Hematopoietic multipotent progenitor cell treated with erythropoietin and hydrocortisone succinate and interleukin-3 and kit ligand, for 17 days (in vitro differentiated cells): ENCODE data around the gene PJVK.
"Not testable (repeated sequence)": the region's sequence is repeated elsewhere in the genome, so short reads cannot be mapped to it uniquely, and the experiment has no call there.

Source experiments
- DNase-seq: peaks from one replicate; pipeline ENCODE4 v3.0.0-alpha.2; 2015; ENCODE audit warnings: low spot score

The PJVK gene

DNA sequence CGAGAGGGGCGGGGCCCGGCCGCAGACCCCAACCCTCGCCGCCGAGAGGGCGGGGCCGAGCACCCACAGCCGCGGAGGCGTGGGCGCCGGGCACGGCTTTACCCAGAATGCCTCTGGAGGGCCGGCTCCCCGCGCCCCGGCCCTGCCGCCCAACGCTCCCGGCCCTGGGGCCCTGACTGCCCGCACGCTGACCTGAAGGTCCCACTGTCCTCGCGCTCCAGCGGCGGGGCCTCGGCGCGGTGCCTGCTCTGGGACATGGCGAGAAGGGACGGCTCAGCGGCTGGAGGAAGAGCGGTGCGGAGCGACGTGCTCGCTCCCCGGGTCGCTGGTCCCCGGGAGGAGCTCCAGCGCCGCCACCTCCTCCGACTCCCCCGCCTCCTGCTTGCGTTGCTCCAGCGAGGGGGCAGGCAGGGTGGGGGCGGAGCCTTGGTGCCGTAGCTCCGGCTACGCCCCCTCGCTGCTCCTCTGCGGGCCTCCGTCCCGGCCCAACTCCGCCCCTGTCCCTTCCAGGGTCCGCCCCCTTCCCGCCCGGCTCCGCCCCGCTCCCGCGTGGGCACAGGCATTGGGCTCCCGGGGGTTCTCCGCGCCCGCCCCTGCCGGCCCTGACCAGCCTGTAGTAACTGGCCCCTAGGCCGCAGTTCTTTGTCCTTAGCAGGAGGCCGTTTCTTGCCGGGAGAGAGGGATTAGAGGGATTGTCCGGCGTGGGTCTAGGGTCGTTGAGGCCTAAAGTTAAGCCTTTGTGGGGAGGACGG is at the start of gene PJVK, which contains the start of gene PRKRA:
TSS of gene PJVK (plus strand) at position 605 of the 752 bp plus-strand sequence. CDS start 2,032 bp downstream, outside the sequence.
TSS of gene PRKRA (minus strand) at position 402 of the 752 bp plus-strand sequence. CDS start at position 257, 145 bp downstream.
- DNase-seq = peak; percentile 93

DNA sequence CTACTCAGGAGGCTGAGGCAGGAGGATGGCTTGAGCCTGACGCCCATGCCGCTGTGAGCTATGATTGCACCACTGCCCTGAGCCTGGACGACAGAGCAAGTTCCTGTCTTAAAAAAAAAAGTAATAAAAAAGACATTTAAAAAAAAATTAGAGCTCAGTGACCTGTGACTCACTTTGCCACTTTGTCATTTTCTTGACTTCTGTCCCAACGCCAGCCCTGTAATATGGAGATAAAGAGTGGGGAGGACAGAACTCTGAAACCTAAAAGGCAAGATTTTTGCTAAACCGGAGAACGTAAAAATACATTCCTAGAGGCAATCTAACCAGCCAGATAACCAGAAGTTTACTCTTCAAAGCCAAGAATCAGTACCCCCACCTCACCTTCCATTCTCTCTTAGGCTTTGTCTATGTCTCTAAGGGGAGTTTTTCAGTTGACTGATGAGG is 49.2 kb upstream of the PJVK start:
- no peak for DNase-seq

GRCh38 chr2:178403671-178404306 is 47.4 kb upstream of the PJVK start:
- DNase-seq = no peak

GRCh38 chr2:178404368-178404767 is 46.8 kb upstream of the PJVK start:
- DNase-seq = no peak

GRCh38 chr2:178409261-178409660 is 41.9 kb upstream of the PJVK start:
- no peak for DNase-seq

- DNase-seq = no peak
These were observed 39.1 kb upstream of the PJVK start for GRCh38 chr2:178412047-178412446.

DNA sequence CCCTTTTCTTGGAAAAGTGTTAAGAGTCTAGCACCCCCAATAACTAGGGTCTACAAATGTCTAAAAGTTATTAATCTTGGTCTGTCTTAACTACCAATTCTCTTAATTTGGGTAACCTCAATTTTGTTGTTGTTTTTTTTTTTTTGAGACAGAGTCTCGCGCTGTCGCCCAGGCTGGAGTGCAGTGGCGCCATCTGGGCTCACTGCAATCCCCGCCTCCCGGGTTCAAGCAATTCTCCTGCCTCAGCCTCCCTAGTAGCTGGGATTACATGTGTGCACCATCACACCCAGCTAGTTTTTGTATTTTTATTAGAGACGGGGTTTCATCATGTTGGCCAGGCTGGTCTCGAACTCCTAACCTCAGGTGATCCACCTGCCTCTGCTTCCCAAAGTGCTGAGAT is 38.7 kb upstream of the PJVK start:
- not testable (repeated sequence) for DNase-seq

DNA sequence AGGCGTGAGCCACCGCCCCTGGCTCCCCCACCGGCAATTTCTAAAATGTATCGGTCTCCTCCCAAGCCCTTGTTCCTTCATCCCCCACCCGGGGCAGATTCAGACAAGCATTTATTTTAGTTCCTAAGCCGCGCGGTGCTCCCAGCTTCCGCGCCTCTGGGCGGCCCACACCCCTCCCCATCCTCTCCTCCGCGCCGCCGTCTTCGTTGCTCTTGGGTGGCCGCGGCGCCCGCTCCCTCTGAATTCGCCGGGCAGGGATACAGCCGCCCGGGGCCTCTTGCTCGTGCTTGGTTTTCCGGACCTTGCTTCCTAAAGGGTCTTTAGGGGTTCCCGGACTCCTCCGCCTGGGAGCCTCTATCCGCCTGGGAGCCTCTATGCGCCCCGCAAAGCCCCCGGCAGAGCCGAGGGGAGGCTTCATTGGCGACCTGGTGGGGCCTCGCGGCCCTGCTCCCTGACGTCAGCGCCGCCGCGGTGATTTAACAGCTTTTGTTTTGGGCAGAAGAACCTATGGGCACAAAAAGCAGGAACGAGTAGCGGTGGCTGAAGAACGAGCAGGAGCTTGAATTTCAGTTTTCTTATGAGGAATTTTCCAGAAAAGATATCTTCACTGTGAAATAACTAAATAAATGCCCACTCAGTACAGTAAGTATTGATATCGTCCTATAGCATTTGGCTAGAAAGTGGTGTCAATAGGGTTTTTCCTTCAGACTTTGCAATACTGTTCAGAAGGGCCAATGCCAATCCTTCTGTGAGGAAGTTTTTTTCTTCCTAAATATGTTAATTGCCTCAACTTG is 37.5 kb upstream of the PJVK start:
- DNase-seq = no peak

GRCh38 chr2:178414266-178415247 is 36.6 kb upstream of the PJVK start:
- DNase-seq = peak; percentile 81

- DNase-seq = no peak
These were observed 35.2 kb upstream of the PJVK start for GRCh38 chr2:178415979-178416378.

GRCh38 chr2:178417916-178418315 is 33.3 kb upstream of the PJVK start:
- no peak for DNase-seq

- DNase-seq = no peak
These were observed 32.8 kb upstream of the PJVK start for GRCh38 chr2:178418426-178418825.

DNA sequence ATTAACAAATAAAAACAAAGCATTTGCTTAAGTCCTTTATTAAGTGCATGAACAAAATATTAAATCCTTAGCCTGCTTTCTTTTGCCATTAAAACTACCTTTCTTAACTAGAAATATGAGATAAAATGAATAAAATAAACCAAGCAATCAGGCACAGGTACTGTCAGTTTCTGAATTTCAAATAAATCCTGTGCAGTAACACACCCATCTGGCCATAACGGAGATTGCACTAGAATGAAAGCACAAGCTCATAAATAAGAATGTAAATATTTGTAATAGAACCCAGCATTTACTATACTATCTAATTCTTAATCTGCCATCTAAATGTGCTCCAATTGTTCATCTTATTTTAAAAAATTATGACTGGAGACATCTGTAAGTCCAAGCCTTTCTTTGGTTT is 32.1 kb upstream of the PJVK start:
- no peak for DNase-seq

DNA sequence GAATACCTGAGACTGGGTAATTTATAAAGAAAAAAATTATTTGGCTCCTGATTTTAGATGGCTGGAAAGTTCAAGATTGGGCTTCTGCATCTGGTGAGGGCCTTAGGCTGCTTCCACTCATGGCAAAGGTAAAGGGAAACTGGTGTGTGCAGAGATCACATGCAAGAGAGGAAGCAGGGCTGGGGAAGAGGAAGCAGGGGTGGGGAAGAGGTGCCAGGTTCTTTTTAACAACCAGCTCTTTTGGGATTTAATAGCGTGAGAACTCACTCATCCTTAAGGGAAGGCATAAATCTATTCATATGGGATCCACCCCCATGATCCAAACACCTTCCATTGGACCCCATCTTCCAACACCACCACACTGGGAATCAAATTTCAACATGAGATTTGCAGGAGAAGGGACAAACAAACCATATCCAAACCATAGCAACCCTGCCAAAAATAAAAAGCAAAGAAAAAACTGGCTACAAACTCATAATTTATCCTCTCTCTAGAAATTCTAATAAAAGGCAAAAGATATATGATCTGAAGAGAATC is 30.6 kb upstream of the PJVK start:
- no peak for DNase-seq

- DNase-seq = no peak
These were observed 29.1 kb upstream of the PJVK start for GRCh38 chr2:178422097-178422496.

GRCh38 chr2:178423746-178424145 is 27.4 kb upstream of the PJVK start:
- DNase-seq = not testable (repeated sequence)

DNA sequence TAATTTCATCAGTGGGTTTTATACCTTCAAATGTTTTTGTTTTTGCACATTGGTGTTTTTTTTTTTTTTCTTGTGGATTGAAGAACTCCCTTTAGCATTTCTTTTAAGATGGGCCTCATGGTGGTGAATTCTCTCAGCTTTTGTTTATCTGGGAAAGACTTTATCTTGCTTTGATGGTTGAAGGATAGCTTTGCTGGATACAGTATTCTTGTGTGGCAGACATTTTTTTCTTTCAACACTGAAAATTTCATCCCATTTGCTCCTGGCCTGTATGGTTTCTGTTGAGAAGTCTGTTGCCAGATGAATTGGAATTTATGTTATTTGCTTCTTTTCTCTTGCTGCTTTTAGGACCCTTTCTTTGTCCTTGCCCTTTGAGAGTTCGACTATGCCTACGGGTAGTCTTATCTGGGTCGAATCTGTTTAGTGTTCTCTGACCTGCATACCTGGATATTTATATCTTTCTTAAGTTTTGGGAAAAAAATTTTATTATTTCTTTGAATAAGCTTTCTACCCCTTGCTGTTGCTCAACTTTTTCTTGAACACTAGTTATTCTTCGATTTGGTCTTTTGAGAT is 25.8 kb upstream of the PJVK start:
- DNase-seq = no peak

- DNase-seq = no peak
These were observed 24.8 kb upstream of the PJVK start for GRCh38 chr2:178426388-178426787.

- no peak for DNase-seq
These were observed 23.7 kb upstream of the PJVK start for GRCh38 chr2:178427458-178427857.

DNA sequence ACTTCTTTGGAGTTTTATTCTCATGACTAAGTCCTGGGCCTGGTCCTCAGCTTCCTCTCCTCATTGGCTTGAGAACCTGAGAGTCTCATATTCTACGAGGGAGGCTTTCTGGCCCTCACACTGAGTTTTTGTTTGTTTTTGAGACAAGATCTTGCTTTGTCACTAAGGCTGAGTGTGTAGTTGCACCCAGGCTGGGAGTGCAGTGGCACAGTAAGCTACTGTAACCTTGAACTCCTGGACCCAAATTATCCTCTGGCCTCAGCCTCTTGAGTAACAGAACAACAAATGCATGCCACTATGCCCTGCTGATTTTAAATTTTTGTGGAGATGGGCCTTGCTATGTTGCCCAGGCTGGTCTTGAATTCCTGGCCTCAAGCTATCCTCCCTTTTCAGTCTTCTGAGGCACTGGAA is 22.8 kb upstream of the PJVK start:
- DNase-seq = no peak

GRCh38 chr2:178429336-178429735 is 21.8 kb upstream of the PJVK start:
- DNase-seq = no peak
